Measurements from ENCODE around the gene HMG20B.

HMG20B gene

DNA sequence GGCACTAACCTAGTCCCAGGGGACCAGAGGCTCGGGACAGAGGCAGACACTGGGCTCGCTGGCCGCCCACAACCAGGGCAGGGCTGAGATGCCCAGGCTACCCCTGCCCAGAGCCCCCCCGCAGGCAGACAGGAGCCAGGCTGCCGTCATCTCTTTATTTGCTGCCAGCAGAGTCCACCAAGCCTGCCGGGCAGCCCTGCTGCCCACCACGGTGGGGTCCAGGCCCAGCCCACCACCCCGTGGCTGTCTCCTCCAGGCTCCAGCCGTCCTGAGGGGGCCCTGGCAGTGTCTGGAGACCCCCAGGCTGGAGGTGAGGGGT, 28.7 kb upstream of the HMG20B start:
- Histone ChIP-seq H3K9me3 (replicated peaks; ENCODE audit: insufficient read depth, low read length) (no peaks in the 10 kb centered on the region), H3K36me3 (replicated peaks; ENCODE audit: insufficient read depth, low read length) (no peaks in the 10 kb centered on the region), H3K9me2 (replicated peaks; ENCODE audit: insufficient read depth, low read length) (no peaks in the 10 kb centered on the region), H3K9ac (ENCODE audit: low read length) (no peak overlapping the region), H3K4me1 (ENCODE audit: low read length) (no peaks in the 10 kb centered on the region), H3K27ac (ENCODE audit: low read length) (no peak overlapping the region), H4K20me1 (ENCODE audit: insufficient read depth, low read length) (no peaks in the 10 kb centered on the region), H2AFZ (ENCODE audit: low read length) (no peak overlapping the region), H3K79me2 (ENCODE audit: low read length) (no peaks in the 10 kb centered on the region), H3K4me2 (ENCODE audit: low read depth, low read length) (no peak overlapping the region), H3K27me3 (replicated peaks; ENCODE audit: insufficient read depth, low read length) (no peaks in the 10 kb centered on the region), H3K4me3 (ENCODE audit: low read length) (no peak overlapping the region), H3F3A (ENCODE audit: insufficient read depth, low read length) (peaks cover 4% of the 10 kb centered on the region)
- no peak for TF ChIP-seq EZH2 (optimal IDR thresholded peaks at IDR 0.05; ENCODE audit: low read depth, low read length)
- no peak for TF ChIP-seq EZH2phosphoT487 (IDR thresholded peaks at IDR 0.05; ENCODE audit: low read length)
- TF ChIP-seq, protein P1, sequence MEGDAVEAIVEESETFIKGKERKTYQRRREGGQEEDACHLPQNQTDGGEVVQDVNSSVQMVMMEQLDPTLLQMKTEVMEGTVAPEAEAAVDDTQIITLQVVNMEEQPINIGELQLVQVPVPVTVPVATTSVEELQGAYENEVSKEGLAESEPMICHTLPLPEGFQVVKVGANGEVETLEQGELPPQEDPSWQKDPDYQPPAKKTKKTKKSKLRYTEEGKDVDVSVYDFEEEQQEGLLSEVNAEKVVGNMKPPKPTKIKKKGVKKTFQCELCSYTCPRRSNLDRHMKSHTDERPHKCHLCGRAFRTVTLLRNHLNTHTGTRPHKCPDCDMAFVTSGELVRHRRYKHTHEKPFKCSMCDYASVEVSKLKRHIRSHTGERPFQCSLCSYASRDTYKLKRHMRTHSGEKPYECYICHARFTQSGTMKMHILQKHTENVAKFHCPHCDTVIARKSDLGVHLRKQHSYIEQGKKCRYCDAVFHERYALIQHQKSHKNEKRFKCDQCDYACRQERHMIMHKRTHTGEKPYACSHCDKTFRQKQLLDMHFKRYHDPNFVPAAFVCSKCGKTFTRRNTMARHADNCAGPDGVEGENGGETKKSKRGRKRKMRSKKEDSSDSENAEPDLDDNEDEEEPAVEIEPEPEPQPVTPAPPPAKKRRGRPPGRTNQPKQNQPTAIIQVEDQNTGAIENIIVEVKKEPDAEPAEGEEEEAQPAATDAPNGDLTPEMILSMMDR (IDR thresholded peaks at IDR 0.05; ENCODE audit: low read length), result no peak
- no peak for DNase-seq

DNA sequence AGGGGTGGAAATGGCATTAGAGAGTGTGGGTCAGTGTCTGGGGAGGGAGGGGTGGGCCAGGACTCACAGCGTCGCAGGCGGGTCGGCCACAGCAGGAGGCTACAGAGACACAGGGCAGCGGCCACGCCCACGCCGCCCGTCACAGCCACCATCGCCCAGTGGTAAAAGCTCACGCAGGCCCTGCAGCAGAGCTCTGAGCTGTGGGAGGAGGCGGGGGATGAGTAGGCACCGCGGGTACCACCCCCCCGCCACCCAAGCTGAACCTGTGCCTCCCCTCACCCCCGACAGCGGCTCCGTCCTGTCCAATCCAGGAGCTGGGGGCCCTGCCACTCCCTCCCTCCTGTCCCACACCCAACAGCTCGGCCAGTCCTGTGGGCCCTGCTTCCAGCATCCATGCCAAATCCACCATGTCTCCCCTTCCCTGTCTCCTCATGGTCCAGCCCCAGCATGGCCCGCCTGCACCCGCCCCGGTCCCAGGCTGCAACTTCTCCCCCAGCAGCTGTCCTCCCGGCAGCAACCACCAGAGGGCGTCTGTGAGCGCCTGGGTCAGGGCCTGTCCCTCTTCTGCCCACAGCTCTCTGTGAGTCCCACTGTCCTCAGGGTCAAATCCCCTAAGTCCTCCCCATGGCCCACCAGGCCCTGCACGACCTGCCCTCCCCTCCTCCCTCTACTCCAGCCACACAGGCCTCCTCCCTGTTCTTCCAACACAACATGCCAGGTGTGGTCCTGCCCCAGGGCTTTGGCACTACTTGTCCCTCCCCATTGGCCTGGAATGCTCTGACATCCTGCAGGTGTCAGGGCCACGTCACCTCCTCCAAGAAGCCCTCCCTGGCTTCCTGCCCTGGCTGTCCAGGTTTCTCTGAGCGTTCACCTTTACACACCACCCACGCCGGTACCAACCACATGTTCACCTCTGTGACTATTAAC, 27.7 kb upstream of the HMG20B start:
- Histone ChIP-seq H3K4me2 (ENCODE audit: low read depth, low read length) (no peak overlapping the region), H3K79me2 (ENCODE audit: low read length) (no peaks in the 10 kb centered on the region), H4K20me1 (ENCODE audit: insufficient read depth, low read length) (no peaks in the 10 kb centered on the region), H3K4me3 (ENCODE audit: low read length) (no peak overlapping the region), H3K27ac (ENCODE audit: low read length) (0 out of 2 replicates have a peak overlapping the region, but pooled peaks have one; percentile 7), H3K9me2 (replicated peaks; ENCODE audit: insufficient read depth, low read length) (no peaks in the 10 kb centered on the region), H3K36me3 (replicated peaks; ENCODE audit: insufficient read depth, low read length) (no peaks in the 10 kb centered on the region), H3K4me1 (ENCODE audit: low read length) (no peaks in the 10 kb centered on the region), H3K9me3 (replicated peaks; ENCODE audit: insufficient read depth, low read length) (no peaks in the 10 kb centered on the region), H3K9ac (ENCODE audit: low read length) (no peak overlapping the region), H3K27me3 (replicated peaks; ENCODE audit: insufficient read depth, low read length) (no peaks in the 10 kb centered on the region), H2AFZ (ENCODE audit: low read length) (no peak overlapping the region), H3F3A (ENCODE audit: insufficient read depth, low read length) (peaks cover 4% of the 10 kb centered on the region)
- peak; percentile 58 for DNase-seq
- TF ChIP-seq EZH2 (optimal IDR thresholded peaks at IDR 0.05; ENCODE audit: low read depth, low read length), result no peak
- TF ChIP-seq, protein P1 (IDR thresholded peaks at IDR 0.05; ENCODE audit: low read length), result peak; percentile 95

DNA sequence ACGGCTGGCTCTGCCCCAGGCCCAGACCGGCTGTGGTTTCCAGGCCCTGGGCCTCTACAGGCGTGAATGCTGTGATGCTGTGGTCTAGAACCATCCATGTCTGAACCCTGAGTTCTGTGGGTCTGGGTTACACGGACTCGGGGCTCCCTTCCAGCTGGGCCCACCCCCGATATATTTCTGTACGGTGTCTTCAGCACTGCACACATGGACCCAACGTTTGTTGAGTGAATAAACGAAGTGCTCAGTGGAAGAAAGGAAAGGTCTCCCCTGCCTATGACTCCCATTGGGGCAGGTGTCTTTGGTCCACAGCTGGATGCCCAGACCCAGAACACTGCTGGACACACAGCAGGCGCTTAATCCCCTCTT, 27.1 kb upstream of the HMG20B start:
- Histone ChIP-seq H3K9me2 (replicated peaks; ENCODE audit: insufficient read depth, low read length) (no peaks in the 10 kb centered on the region), H3F3A (ENCODE audit: insufficient read depth, low read length) (peaks cover 4% of the 10 kb centered on the region), H3K4me1 (ENCODE audit: low read length) (no peaks in the 10 kb centered on the region), H3K9ac (ENCODE audit: low read length) (no peak overlapping the region), H3K79me2 (ENCODE audit: low read length) (no peaks in the 10 kb centered on the region), H4K20me1 (ENCODE audit: insufficient read depth, low read length) (no peaks in the 10 kb centered on the region), H3K36me3 (replicated peaks; ENCODE audit: insufficient read depth, low read length) (no peaks in the 10 kb centered on the region), H2AFZ (ENCODE audit: low read length) (no peak overlapping the region), H3K4me3 (ENCODE audit: low read length) (no peak overlapping the region), H3K9me3 (replicated peaks; ENCODE audit: insufficient read depth, low read length) (no peaks in the 10 kb centered on the region), H3K27me3 (replicated peaks; ENCODE audit: insufficient read depth, low read length) (no peaks in the 10 kb centered on the region), H3K4me2 (ENCODE audit: low read depth, low read length) (no peak overlapping the region), H3K27ac (ENCODE audit: low read length) (0 out of 2 replicates have a peak overlapping the region, but pooled peaks have one; percentile 7)
- TF ChIP-seq, protein P1 (IDR thresholded peaks at IDR 0.05; ENCODE audit: low read length), result no peak
- no peak for DNase-seq
